Activated gamma-delta T cell treated with anti-CD3 and anti-CD28 coated beads, Interleukin-2, amount 50 U/mL, for 16 hours (primary cell): ENCODE results near the gene PERP.
"Not testable (repeated sequence)": the region's sequence is repeated elsewhere in the genome, so short reads cannot be mapped to it uniquely, and the experiment has no call there.

ENCODE experiments used
- DNase-seq: peaks from one replicate; pipeline ENCODE4 v3.0.0-alpha.2; 2020; ENCODE audit warnings: low read depth

The PERP gene

GRCh38 chr6:138105446-138105845, 1.8 kb downstream of the PERP start:
- DNase-seq = no peak

GRCh38 chr6:138104618-138105213, 2.5 kb downstream of the PERP start:
- DNase-seq = no peak

DNA sequence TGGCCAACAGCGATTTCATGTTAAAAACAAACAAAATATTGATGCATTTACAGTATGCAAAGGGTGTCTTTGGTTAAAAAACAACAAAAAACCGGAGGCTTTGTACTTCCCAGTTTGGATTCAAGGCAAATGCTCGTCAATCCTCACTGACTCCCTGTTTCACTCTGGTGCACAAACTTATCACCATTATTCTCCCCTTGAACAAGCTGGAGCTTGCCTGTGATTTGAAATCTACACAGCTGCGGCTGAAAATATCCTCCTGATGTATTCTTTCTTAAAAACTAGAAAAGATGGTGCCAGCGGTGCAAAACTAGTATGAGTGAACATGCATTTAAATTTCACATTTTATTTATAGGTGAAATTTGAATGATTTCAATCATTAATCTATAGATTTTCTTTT, 3.3 kb downstream of the PERP start:
- no peak for DNase-seq

DNA sequence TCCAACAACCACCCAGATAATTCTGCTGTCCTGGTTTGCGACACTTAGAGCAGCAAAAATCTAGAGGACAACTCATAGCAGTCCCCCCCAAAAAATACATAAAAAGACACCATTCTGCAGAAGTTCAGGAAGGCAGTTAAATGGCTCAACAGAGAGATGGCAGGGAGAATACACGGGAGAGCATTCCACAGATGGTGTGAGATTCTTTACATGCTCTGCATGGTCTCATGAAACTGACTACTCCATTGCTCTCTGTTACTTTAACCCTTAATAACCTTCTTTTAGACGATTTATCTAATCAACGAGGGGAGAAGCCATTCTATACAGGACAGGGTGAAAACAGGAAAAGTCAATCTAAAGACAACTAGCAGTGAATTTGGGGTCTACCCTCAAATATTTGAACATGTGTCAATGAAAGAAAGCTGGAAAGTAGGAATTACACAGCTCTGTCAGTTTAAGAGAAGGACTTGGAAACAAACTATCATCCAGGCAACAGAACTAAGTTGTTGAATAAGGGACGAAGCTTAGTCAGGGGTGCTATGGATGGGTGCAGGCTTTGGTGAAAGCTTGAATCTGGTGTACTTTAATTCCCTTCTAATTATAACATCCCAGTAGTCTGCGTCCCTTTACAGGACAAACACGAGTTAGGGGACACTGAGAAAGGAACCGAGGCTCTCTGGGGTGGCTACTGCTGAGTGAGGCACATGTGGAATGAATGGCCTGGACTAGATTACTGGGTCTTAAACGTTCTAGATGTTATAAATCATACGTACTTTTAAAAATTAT, 5.1 kb downstream of the PERP start:
- DNase-seq = no peak

DNA sequence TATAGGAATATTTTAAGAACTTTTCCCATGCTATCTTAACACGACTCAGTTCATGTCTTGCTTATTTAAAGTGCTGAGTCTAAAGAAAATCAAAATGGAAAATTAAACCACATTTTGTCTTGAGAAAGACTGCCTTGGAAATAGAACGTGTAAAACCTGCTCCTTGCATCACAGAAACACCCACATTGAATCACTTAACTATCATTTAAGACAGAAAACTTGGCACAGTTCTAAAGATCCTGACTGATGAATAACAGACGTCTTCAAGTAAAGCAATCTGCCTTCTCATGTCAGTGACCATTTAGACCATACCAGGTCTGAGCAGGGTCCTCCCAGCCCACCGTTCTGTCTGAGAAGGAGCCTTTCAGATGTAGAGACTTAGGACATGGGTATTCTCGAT, 7.4 kb downstream of the PERP start:
- no peak for DNase-seq

DNA sequence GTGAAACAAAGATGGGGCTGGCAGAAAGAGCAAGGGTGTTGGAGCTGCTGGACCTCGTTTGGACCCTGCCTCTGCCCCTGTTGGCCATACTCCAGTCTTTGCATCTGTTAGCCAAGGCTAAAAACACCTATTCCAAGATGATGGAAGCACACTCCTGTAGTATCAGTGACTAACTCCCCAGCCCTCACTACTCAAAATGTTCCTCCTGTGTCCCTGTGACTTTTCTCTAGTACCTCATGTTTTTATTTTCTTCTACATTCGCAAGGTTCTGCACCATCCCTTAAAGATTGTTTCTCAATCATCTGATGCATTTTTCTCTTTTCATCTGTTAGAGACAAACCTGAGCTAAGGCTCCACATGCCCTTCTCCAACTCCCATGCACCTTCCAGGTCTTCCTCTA, 8.9 kb downstream of the PERP start:
- DNase-seq = no peak

- no peak for DNase-seq
Observed at GRCh38 chr6:138094260-138094659, 13.0 kb downstream of the PERP start.

DNA sequence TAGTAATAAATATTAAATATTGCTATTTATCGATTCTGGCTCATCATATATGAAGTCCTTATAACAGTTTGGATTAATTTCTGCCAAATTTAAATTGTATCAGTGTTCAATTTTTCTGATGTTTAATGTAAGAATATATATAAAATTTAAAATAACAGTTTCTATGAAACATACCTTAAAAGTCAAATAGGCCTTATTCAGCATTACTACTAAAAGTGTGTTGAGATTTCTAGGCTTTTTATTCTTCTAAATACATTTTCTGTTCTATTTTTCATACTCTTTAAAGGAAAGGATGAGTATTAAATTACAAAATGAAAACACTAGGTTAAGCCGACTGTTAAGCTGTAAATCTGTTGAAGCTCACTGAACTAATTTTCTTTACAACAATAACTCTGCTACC, 13.6 kb downstream of the PERP start:
- DNase-seq = no peak

DNA sequence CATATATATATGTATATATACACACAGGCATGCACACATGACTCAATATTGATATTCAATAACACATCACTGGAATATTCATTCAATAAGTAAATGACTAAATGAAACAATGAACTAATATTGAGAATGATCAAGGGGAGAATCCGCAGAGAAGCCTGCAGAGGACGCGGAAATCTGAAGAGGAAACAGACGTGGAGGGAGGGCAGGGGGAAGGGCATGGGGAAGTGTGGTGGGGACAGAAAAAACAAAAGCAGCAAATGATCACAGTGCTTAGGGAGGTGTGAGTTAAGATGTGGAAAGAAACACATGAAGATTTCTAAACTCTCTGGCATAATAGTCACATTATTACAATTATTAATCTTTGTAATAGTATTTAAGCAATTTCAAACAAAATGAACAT, 14.5 kb downstream of the PERP start:
- no peak for DNase-seq

- no peak for DNase-seq
Observed at GRCh38 chr6:138089325-138089724, 17.9 kb downstream of the PERP start.

GRCh38 chr6:138088326-138088762, 18.9 kb downstream of the PERP start:
- DNase-seq = no peak

- DNase-seq = no peak
Observed at GRCh38 chr6:138087593-138088325, 19.5 kb downstream of the PERP start.

DNA sequence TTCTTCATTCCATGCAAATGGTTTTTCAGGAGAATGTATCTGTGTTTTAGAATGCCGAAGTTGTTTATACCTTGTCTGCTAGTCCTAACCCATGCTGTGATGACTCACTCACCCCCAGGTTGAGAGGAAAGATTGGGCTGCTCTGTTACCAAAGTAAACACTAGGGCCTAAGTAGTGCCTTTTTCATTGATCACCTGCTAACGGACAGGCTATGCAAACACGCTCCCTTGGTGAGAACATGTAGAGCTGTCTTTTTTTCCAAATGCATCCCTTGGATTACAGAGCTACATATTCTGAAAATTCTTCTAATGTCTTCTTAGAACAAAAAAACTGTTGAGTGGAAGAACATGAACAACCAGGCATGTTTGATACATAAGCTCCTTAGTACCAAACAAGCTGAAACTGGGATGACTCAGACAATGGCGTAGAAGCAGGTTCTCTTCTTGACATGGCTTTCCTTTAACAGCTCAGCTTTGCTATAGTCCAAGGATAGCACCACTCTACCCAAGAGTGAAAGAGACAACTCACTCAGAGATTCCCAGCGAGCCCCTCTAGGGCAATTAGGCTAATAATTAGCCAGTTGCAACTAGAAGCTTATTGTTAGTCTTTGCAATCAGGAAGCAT, 20.5 kb downstream of the PERP start:
- DNase-seq = no peak

DNA sequence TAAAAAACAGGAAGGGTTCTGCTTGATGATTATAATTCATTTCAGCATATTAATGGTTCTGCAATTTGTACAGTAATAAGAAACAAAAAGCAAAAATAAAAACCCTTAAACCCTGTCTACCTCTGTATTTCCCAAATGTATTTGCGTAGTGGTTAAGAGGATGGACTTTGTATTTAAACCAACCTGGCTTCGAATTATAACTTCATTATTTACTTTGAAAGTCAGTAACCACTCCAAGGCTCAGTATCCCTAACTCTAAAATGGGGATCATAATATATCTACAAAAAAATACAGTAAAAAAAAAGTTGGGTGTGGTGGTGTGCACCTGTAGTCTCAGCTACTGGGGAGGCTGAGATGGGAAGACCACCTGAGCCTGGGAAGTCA, 21.4 kb downstream of the PERP start:
- no peak for DNase-seq

DNA sequence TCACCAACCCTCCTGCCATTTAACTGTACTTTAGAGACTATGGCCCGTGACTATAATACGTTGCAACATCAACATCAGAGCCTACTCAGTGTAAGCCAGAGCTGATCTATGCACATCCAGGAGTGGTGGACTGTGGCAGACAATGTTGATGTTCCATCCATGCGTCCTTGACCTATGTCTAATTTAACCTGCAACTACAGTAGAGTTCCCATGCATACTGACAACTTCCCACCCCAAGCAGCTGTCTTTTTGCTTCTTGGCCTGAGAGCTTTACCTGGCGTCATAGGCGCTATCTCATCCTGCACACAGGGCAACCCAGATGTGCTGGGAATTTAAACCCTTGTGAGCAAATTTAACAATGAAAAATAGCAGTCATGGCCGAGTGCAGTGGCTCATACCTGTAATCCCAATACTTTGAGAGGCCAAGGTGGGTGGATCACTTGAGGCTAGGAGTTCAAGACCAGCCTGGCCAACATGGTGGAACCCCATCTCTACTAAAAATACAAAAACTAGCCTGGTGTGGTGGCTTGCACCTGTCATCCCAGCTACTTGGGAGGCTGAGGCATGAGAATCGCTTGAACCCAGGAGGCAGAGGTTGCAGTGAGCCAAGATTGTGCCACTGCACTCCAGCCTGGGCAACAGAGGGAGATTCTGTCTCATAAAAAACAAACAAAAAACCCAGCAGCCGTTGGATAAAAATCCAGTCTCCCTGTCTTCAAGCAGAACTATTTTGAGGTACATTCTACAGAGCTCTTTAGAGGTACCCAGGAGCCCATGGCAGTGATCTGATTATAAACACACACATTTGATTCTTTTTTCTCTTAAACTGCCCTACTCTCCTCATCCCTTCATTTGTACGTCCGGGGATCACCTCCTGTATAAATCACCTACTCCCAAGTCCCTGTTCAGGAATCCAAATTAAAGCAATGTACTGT, 22.0 kb downstream of the PERP start:
- no peak for DNase-seq

GRCh38 chr6:138082232-138082631, 25.0 kb downstream of the PERP start:
- no peak for DNase-seq

GRCh38 chr6:138079556-138079955, 27.7 kb downstream of the PERP start:
- not testable (repeated sequence) for DNase-seq

GRCh38 chr6:138078491-138078890, 28.7 kb downstream of the PERP start:
- no peak for DNase-seq

DNA sequence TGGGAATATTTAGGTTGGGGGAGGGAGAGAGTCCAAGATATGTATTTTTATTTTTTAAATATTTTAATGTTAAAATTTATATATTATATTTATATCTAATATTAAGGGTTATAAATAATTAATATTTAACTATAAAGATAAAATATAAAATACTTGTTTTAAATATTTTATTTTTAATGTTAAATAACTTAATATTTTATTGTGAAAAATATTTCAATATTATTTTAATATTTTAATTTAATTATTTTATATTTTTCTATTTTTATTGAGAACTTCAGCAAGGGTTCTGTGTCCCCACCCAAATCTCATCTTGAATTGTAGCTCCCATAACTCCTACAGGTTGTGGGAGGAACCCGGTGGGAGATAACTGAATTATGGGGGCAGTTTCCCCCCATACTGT, 34.0 kb downstream of the PERP start:
- no peak for DNase-seq

DNA sequence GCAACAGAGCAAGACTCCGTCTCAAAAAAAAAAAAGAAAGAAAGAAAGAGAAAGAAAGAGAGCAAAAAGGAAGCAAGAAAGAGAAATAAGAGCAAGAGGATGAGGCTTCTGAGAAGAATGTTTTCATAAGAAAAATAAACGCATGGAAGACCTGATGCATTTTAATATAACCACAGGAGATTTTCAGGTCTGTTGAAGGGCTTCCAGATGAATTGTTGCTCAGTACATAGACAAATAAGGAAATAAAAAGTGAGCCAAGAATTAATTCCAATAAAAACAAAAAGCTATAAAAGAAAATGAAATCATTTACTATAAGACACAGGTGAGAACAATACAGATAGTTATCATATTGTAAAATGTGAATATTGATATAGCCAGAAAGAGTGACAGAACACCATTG, 43.5 kb downstream of the PERP start:
- DNase-seq = no peak

DNA sequence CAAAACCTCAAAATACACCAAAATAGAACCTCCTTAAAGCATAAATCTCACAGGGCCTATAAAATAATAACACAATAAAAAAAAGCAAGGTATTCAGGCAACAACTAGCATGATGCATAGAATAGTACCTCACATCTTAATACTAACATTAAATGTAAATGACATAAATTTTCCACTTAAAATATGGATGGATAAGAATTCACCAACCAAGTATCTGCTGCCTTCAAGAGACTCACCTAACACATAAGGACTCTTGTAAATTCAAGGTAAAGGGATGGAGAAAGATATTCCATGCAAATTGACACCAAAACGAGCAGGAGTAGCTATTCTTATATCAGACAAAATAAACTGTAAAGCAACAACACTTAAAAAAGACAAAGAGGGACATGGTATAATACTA, 52.2 kb downstream of the PERP start:
- DNase-seq = no peak

- no peak for DNase-seq
Observed at GRCh38 chr6:138052783-138053182, 54.4 kb downstream of the PERP start.
